ENCODE measurements around the gene HSD17B13. TPM values are rescaled to one million over a fixed set of nuclear protein-coding genes. Genes with fewer than 3 reads are reported as not detected.
"Not testable (repeated sequence)": the region's sequence is repeated elsewhere in the genome, so short reads cannot be mapped to it uniquely, and the experiment has no call there.

The HSD17B13 gene
- total and polyA plus RNA-seq, 7 donors = 0.03 to 0.17 (median 0.08) TPM; not detected in 2

DNA sequence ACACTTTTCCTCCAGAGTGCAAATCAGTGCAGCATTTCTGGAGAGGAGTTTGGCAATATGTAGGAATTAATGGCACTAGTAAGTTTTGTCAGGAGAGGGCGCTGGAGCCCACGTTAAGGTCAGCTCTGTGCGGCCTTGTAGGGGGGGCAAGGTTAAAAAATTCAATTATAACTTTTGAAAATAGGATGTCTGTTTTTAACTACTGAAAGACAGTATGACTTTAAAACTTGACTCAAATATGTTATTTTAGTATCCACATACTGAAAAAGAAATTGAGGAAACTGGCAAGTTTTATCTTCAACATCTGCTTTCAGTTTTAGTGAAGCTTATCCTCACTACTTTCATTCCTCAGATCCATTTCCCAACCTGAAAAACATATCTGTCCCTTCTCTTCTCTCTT, 30.9 kb upstream of the HSD17B13 start:
- intact Hi-C loops (cut with DNase I) = no loop called here
- TF ChIP-seq, protein P1, sequence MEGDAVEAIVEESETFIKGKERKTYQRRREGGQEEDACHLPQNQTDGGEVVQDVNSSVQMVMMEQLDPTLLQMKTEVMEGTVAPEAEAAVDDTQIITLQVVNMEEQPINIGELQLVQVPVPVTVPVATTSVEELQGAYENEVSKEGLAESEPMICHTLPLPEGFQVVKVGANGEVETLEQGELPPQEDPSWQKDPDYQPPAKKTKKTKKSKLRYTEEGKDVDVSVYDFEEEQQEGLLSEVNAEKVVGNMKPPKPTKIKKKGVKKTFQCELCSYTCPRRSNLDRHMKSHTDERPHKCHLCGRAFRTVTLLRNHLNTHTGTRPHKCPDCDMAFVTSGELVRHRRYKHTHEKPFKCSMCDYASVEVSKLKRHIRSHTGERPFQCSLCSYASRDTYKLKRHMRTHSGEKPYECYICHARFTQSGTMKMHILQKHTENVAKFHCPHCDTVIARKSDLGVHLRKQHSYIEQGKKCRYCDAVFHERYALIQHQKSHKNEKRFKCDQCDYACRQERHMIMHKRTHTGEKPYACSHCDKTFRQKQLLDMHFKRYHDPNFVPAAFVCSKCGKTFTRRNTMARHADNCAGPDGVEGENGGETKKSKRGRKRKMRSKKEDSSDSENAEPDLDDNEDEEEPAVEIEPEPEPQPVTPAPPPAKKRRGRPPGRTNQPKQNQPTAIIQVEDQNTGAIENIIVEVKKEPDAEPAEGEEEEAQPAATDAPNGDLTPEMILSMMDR (IDR thresholded peaks at IDR 0.05) = peak; percentile 60
- no peaks in the 10 kb centered on the region for H3K27me3 ChIP-seq (ENCODE audit: insufficient read depth in 3 of 3, low read length in 2 of 3)
- ATAC-seq (peak in 3 of 4 donors; percentile 63 to 80 (median 71)), DNase-seq (peak; percentile 33 to 58)
- no peak overlapping the region for H3K27ac ChIP-seq
- no peaks in the 10 kb centered on the region for H3K9me3 ChIP-seq
- H3K36me3 ChIP-seq (ENCODE audit: insufficient read depth in 1 of 2, low read depth in 1 of 2) = no peaks in the 10 kb centered on the region
- H3K4me1 ChIP-seq = no peaks in the 10 kb centered on the region
- WGBS, 3 donors = 9 to 34% (median 26%) methylated on average over 3 of the region's 3 CpGs
- no peak overlapping the region for H3K4me3 ChIP-seq

DNA sequence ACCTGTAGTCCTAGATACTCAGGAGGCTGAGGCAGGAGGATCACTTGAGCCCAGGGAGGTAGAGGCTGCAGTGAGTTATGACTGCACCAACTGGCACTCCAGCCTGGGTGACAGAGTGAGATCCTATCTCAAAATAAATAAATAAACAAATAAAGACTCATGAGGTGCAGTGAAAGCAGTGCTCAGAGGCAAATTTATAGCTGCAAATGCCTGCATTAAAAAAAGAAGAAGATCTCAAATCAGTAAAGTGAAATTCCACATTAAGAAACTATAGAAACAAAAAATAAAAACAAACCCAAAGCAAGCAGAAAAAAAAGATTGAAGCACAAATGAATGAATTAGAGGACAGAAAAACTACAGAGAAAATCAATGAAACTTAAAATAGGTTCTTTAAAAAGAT, 22.5 kb upstream of the HSD17B13 start:
- Histone ChIP-seq H3K9me3 (peaks cover 22% of the 10 kb centered on the region), H3K36me3 (ENCODE audit: insufficient read depth in 1 of 2, low read depth in 1 of 2) (peaks cover 0 to 5% of the 10 kb centered on the region in 2 donors), H3K27me3 (ENCODE audit: insufficient read depth in 3 of 3, low read length in 2 of 3) (no peaks in the 10 kb centered on the region), H3K4me1 (no peaks in the 10 kb centered on the region), H3K4me3 (no peak overlapping the region), H3K27ac (no peak overlapping the region)
- ATAC-seq = no peak
- intact Hi-C loops (cut with DNase I) = no loop called here
- TF ChIP-seq, protein P1 (IDR thresholded peaks at IDR 0.05) = no peak
- DNase-seq = no peak

DNA sequence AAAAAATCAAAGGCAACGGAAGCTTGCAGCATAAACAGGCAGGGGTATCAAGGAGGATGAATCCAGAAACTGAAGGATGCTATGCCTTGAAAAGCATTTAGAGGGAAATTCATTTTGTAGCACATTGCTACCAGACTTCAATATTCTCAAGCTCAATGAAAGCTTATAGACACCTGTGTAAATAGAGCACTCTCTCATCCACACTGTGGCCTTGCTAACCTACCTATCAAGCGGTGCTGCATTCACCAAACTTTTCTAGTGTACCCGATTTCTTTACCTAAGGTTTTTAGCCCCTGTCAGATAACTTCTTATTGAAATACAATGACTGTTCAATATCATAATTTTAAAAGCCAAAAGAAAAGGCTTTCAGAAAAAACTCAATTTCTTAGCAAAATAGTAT, 20.2 kb upstream of the HSD17B13 start:
- intact Hi-C loops (cut with DNase I) = no loop called here
- DNase-seq (no peak), ATAC-seq (no peak)
- peak overlapping the region; percentile 37 for H3K27ac ChIP-seq
- H3K9me3 ChIP-seq = peaks cover 22% of the 10 kb centered on the region
- H3K27me3 ChIP-seq (ENCODE audit: insufficient read depth in 3 of 3, low read length in 2 of 3) = no peaks in the 10 kb centered on the region
- H3K36me3 ChIP-seq (ENCODE audit: insufficient read depth in 1 of 2, low read depth in 1 of 2) = peaks cover 0 to 8% of the 10 kb centered on the region in 2 donors
- TF ChIP-seq, protein P1 (IDR thresholded peaks at IDR 0.05) = no peak
- H3K4me3 ChIP-seq = no peak overlapping the region
- H3K4me1 ChIP-seq = no peaks in the 10 kb centered on the region
- 85 to 96% (median 90%) methylated on average over 3 of the region's 3 CpGs for whole genome bisulfite sequencing, 3 donors

DNA sequence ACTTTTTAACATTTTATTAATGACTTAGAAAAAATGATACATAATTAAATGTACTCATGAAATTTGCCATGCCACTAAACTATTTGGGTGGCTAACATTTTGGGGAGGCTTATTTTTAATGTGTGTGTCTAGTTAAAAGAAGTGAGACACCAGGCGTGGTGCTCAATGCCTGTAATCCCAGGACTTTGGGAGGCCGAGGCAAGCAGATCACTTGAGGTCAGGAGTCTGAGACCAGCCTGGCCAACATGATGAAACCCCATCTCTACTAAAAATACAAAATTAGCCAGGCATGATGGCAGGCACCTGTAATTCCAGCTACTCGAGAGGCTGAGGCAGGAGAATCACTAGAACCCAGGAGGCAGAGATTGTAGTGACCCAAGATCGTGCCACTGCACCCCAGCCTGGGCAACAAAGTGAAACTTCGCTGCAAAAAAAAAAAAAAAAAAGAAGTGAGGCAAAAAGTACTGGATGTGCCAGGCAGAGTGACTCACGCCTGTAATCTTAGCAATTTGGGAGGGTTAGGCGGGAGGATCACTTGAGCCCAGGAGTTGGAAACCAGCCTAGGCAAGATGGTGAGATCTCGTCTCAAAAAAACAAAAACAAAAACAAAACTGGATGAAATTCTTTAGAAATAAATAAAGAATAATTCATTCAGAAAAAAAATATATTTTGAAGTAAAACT, 19.4 kb upstream of the HSD17B13 start:
- H3K4me3 ChIP-seq = peak overlapping the region; percentile 43
- H3K9me3 ChIP-seq = peaks cover 22% of the 10 kb centered on the region
- H3K4me1 ChIP-seq; intact Hi-C loops (cut with DNase I); DNase-seq; H3K27me3 ChIP-seq (ENCODE audit: insufficient read depth in 3 of 3, low read length in 2 of 3); H3K36me3 ChIP-seq (ENCODE audit: insufficient read depth in 1 of 2, low read depth in 1 of 2): not testable (repeated sequence)
- H3K27ac ChIP-seq = peak overlapping the region; percentile 37
- ATAC-seq = peak; percentile 61 to 91 (median 76)
- 30 to 46% (median 36%) methylated on average over 8 of the region's 8 CpGs for WGBS, 3 donors

DNA sequence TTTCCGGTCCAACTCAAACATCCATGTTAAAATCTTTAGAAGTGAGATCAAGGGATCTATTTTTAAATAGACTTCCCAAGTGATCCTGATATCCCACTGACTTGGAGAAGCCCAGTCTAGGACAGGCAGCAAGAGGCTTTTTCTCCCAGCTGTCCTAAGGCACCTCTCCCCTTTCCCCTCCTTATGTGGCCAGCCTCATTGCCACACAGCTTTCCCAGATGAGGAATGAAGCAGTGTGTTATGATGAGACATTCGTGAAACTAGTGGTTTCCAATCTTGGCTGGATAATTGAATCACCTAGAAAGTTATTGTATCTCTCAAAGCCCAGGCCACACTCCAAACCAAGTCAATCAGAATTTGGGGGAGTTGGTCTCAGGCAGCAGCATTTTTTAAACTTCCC, 16.8 kb upstream of the HSD17B13 start:
- intact Hi-C loops (cut with DNase I) = no loop called here
- Histone ChIP-seq H3K4me1 (no peaks in the 10 kb centered on the region), H3K9me3 (peaks cover under 1% of the 10 kb centered on the region), H3K27ac (no peak overlapping the region), H3K4me3 (no peak overlapping the region), H3K36me3 (ENCODE audit: insufficient read depth in 1 of 2, low read depth in 1 of 2) (peaks cover 2 to 8% of the 10 kb centered on the region in 2 donors), H3K27me3 (ENCODE audit: insufficient read depth in 3 of 3, low read length in 2 of 3) (no peaks in the 10 kb centered on the region)
- DNase-seq (no peak), ATAC-seq (no peak)
- 68 to 78% (median 72%) methylated on average over 2 of the region's 2 CpGs for WGBS, 3 donors
- TF ChIP-seq, protein P1 (IDR thresholded peaks at IDR 0.05) = no peak
